OCI-LY7 (cell line): ENCODE data around the gene RTL10. TPM values are rescaled to one million over a fixed set of nuclear protein-coding genes. Genes with fewer than 3 reads are reported as not detected.
A peak's percentile ranks its signal among the peaks of the same experiment; 100 is the strongest.

Experiments
- BruUV-seq: library from RNA; stranded (reverse); fragments of 400-500 nt; replicated peaks from 2 replicates; lab custom pipeline; 2021; lab: Mats Ljungman, UMichigan
- CTCF ChIA-PET: fragments of 300-600 bp; sonication (Branson Sonifier 250); formaldehyde crosslinking; loops from one replicate; lab custom pipeline; 2022; ENCODE audit warnings: antibody characterized with exemption; ENCODE audit not compliant: unreplicated experiment; lab: Charles Lee
- POLR2A ChIA-PET: fragments of 300-600 bp; sonication (Branson Sonifier 250); formaldehyde crosslinking; loops from one replicate; lab custom pipeline; 2022; ENCODE audit warnings: antibody characterized with exemption; lab: Charles Lee
- DNase-seq: peaks from one replicate; pipeline ENCODE4 v3.0.0-alpha.2; 2015; ENCODE audit warnings: low spot score
- H2AFZ ChIP-seq: fragments of 200-600 bp; sonication (generic), shearing (Covaris generic); 2 replicates; pipeline ENCODE4 v1.6.1; 2014; ENCODE audit warnings: mild to moderate bottlenecking, antibody characterized with exemption, low read length, moderate library complexity
- H3K27ac ChIP-seq: fragments of 200-600 bp; sonication (generic); 2 replicates; pipeline ENCODE4 v1.5.1; 2014; ENCODE audit warnings: mixed run types, low read depth, mild to moderate bottlenecking, moderate library complexity, low read length, inconsistent platforms; ENCODE audit not compliant: poor library complexity, severe bottlenecking
- H3K36me3 ChIP-seq: fragments of 200-600 bp; sonication (generic); 2 replicates; pipeline ENCODE4 v1.6.1; 2014; ENCODE audit warnings: mild to moderate bottlenecking, antibody characterized with exemption, low read length, moderate library complexity, mixed read lengths; ENCODE audit not compliant: insufficient read depth
- H3K4me1 ChIP-seq: fragments of 200-600 bp; sonication (generic); 2 replicates; pipeline ENCODE4 v1.5.1; 2014; ENCODE audit warnings: mild to moderate bottlenecking, low read length; ENCODE audit not compliant: insufficient read depth, poor library complexity, severe bottlenecking
- H3K4me2 ChIP-seq: fragments of 200-600 bp; sonication (generic); 2 replicates; pipeline ENCODE4 v1.6.1; 2014; ENCODE audit warnings: mild to moderate bottlenecking, low read length
- H3K4me3 ChIP-seq: fragments of 200-600 bp; sonication (generic); 2 replicates; pipeline ENCODE4 v1.5.1; 2014; ENCODE audit warnings: mild to moderate bottlenecking, low read depth, low read length; ENCODE audit not compliant: poor library complexity, severe bottlenecking
- H3K79me2 ChIP-seq: fragments of 200-600 bp; sonication (generic); 2 replicates; pipeline ENCODE4 v1.6.1; 2016; ENCODE audit warnings: low read depth, mild to moderate bottlenecking, low read length, moderate library complexity, mixed read lengths; ENCODE audit not compliant: insufficient read depth
- H3K9me2 ChIP-seq: fragments of 200-600 bp; sonication (generic); 2 replicates; pipeline ENCODE4 v1.6.1; 2016; ENCODE audit warnings: mild to moderate bottlenecking, low read length, mixed read lengths; ENCODE audit not compliant: insufficient read depth
- H3K9me3 ChIP-seq: fragments of 200-600 bp; sonication (generic); 2 replicates; pipeline ENCODE4 v1.6.1; 2014; ENCODE audit warnings: mild to moderate bottlenecking, mixed run types, low read length, mixed read lengths
- H4K20me1 ChIP-seq: fragments of 200-600 bp; sonication (generic); 2 replicates; pipeline ENCODE4 v1.6.1; 2014; ENCODE audit warnings: mild to moderate bottlenecking, antibody characterized with exemption, low read length, moderate library complexity, mixed read lengths; ENCODE audit not compliant: insufficient read depth
- EZH2phosphoT487 ChIP-seq: fragments of 200-600 bp; sonication (generic); IDR thresholded peaks from 2 replicates; pipeline ENCODE4 v1.6.1; 2018; ENCODE audit warnings: low read depth, borderline replicate concordance, mild to moderate bottlenecking, mixed run types, antibody characterized with exemption, low read length, moderate library complexity, mixed read lengths
- intact Hi-C: fragments of 100-400 bp; cut with micrococcal nuclease; formaldehyde crosslinking; loops from one replicate; pipeline ENCODE4 v1.10.0; 2022; ENCODE audit not compliant: unreplicated experiment
- total RNA-seq, 2 experiments: library from RNA; depleted of rRNA in 1 of 2; stranded (reverse); fragments of >200 nt in 1 of 2; shearing (Covaris generic) in 1 of 2; gene quantifications; 2 replicates each; pipeline ENCODE4 v1.2.3, GENCODE V29; 2014 to 2022
- TF ChIP-seq, protein P1 (sequence below): fragments of 200-600 bp; sonication (generic); conservative IDR thresholded peaks from 2 replicates; pipeline ENCODE4 v1.5.1; 2014; ENCODE audit warnings: mild to moderate bottlenecking, antibody characterized with exemption, low read length, moderate library complexity, mixed read lengths

The RTL10 gene
- total RNA-seq, 2 experiments from 2014 or later = 26.2 to 28.2 TPM

DNA sequence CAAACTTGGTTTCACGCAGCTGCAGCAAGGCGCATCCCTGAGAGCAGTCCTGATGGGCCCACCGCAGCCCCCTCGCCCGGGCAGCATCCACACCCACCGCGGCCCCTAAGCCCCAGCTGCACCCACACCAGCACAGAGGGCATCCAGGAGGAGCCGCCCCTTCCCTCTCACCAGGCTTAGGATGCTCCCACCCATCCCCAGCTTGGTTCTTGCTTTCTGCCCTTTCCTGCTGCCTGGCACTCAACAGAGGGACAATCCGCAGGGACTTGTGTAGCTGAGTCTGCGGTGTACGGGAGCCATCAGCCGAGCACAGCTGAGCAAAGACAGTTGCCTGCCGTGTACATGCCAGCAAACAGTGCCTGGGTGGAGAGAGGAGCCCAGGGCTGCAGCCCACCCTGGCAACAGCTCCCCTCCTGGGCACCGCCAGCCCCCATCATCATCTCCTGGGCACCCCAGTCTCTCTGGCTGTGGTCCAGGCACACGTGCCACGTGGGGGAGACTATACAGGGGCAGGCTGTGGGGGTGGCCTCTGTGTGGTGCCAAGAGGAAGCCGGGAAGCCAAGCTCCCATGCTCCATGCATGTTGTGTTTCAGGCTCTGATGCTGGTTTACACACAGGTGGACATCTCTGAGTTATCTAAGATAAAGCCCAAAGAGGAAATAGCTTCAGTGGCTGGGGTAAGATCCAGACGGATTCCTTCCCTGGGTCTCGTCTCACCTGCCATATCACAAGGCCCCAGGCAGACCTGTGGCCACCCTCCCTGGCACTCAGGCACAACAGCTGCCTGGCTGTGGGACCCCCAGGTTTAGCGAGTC, 36.0 kb upstream of the RTL10 start:
- Histone ChIP-seq H3K4me3 (peak overlapping the region; percentile 59), H4K20me1 (no peaks in the 10 kb centered on the region), H3K27ac (peak overlapping the region; percentile 99), H3K4me1 (peaks cover 99% of the 10 kb centered on the region), H3K36me3 (peaks cover 20% of the 10 kb centered on the region), H3K9me2 (no peaks in the 10 kb centered on the region), H3K9me3 (no peaks in the 10 kb centered on the region), H2AFZ (no peak overlapping the region), H3K79me2 (peaks cover 38% of the 10 kb centered on the region), H3K4me2 (peak overlapping the region; percentile 91)
- BruUV-seq = no TSS peak
- intact Hi-C loops = loop anchor here (1.0 to 2.0 kb wide), 2 partner anchors 35 to 118 kb away; no protein-coding TSS in a partner anchor
- ChIA-PET POLR2A (interaction anchor here (2.9 kb wide), 1 partner anchor 35 kb away, joined by 20 read pairs; no protein-coding TSS in a partner anchor), CTCF (interaction anchor here (0.6 to 1.0 kb wide), 2 partner anchors 49 to 160 kb away, joined by 3 to 4 read pairs; no protein-coding TSS in a partner anchor)
- TF ChIP-seq, protein P1, sequence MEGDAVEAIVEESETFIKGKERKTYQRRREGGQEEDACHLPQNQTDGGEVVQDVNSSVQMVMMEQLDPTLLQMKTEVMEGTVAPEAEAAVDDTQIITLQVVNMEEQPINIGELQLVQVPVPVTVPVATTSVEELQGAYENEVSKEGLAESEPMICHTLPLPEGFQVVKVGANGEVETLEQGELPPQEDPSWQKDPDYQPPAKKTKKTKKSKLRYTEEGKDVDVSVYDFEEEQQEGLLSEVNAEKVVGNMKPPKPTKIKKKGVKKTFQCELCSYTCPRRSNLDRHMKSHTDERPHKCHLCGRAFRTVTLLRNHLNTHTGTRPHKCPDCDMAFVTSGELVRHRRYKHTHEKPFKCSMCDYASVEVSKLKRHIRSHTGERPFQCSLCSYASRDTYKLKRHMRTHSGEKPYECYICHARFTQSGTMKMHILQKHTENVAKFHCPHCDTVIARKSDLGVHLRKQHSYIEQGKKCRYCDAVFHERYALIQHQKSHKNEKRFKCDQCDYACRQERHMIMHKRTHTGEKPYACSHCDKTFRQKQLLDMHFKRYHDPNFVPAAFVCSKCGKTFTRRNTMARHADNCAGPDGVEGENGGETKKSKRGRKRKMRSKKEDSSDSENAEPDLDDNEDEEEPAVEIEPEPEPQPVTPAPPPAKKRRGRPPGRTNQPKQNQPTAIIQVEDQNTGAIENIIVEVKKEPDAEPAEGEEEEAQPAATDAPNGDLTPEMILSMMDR = no peak
- TF ChIP-seq EZH2phosphoT487 = no peak
- peak; percentile 46 for DNase-seq

- Histone ChIP-seq H3K79me2 (peaks cover 38% of the 10 kb centered on the region), H3K9me3 (no peaks in the 10 kb centered on the region), H3K4me2 (peak overlapping the region; percentile 91), H3K9me2 (no peaks in the 10 kb centered on the region), H3K36me3 (peaks cover 13% of the 10 kb centered on the region), H2AFZ (no peak overlapping the region; the same call in 1 of the 2 replicates), H3K27ac (peak overlapping the region; percentile 99), H4K20me1 (no peaks in the 10 kb centered on the region), H3K4me3 (peak overlapping the region; percentile 59), H3K4me1 (peaks cover 99% of the 10 kb centered on the region)
- ChIA-PET POLR2A (interaction anchor here (2.9 kb wide), 1 partner anchor 34 kb away, joined by 20 read pairs; no protein-coding TSS in a partner anchor), CTCF (interaction anchor here (0.6 to 1.0 kb wide), 2 partner anchors 48 to 159 kb away, joined by 3 to 4 read pairs; no protein-coding TSS in a partner anchor)
- DNase-seq = peak; percentile 38
- BruUV-seq = no TSS peak
- no peak for TF ChIP-seq EZH2phosphoT487
- TF ChIP-seq, protein P1 = no peak; the same call in 1 of the 2 replicates
- intact Hi-C loops = loop anchor here (2.0 kb wide), 1 partner anchor 117 kb away; no protein-coding TSS in a partner anchor
Measured at GRCh38 chr22:19889951-19890350, 35.3 kb upstream of the RTL10 start.
